Measurements from ENCODE around the gene ATP6V1F. TPM values are rescaled to one million over a fixed set of nuclear protein-coding genes. Genes with fewer than 3 reads are reported as not detected.

The ATP6V1F gene
- total RNA-seq, 1 experiment from 2014 or later, result 169 TPM

GRCh38 chr7:128859232-128860157 is 3.2 kb upstream of the ATP6V1F start:
- TF ChIP-seq CTCF (conservative IDR thresholded peaks at IDR 0.05) (no peak), EZH2 (IDR thresholded peaks at IDR 0.05; ENCODE audit: low read depth) (no peak)
- intact Hi-C loops (cut with micrococcal nuclease; ENCODE audit: unreplicated experiment), result loop anchor here (5.0 kb wide), 1 partner anchor 67 kb away; the partner anchor contains the start of gene CCDC136
- BruUV-seq (replicated peaks), result no TSS peak
- Histone ChIP-seq H3K9me2 (ENCODE audit: insufficient read depth) (no peaks in the 10 kb centered on the region), H3K9me3 (ENCODE audit: insufficient read depth, low read depth) (no peaks in the 10 kb centered on the region), H3K27me3 (ENCODE audit: insufficient read depth, low read depth) (no peaks in the 10 kb centered on the region), H3K4me1 (replicated peaks; ENCODE audit: insufficient read depth) (peaks cover 10% of the 10 kb centered on the region), H3K27ac (no peak overlapping the region), H3K79me2 (ENCODE audit: low read depth) (peaks cover 15% of the 10 kb centered on the region), H3K4me2 (no peak overlapping the region), H3K36me3 (ENCODE audit: low read depth) (no peaks in the 10 kb centered on the region), H3K4me3 (no peak overlapping the region), H3F3A (ENCODE audit: insufficient read depth, low read depth) (0 out of 2 replicates have a peak, but pooled peaks cover 4% of the 10 kb centered on the region), H4K20me1 (ENCODE audit: insufficient read depth) (peaks cover 5% of the 10 kb centered on the region), H2AFZ (no peak overlapping the region)
- ChIA-PET POLR2A (ENCODE audit: unreplicated experiment) (interaction anchor here (0.8 kb wide), 1 partner anchor 26 kb away, joined by 4 read pairs; no protein-coding TSS in a partner anchor), CTCF (no interaction called here)
- DNase-seq, result no peak

DNA sequence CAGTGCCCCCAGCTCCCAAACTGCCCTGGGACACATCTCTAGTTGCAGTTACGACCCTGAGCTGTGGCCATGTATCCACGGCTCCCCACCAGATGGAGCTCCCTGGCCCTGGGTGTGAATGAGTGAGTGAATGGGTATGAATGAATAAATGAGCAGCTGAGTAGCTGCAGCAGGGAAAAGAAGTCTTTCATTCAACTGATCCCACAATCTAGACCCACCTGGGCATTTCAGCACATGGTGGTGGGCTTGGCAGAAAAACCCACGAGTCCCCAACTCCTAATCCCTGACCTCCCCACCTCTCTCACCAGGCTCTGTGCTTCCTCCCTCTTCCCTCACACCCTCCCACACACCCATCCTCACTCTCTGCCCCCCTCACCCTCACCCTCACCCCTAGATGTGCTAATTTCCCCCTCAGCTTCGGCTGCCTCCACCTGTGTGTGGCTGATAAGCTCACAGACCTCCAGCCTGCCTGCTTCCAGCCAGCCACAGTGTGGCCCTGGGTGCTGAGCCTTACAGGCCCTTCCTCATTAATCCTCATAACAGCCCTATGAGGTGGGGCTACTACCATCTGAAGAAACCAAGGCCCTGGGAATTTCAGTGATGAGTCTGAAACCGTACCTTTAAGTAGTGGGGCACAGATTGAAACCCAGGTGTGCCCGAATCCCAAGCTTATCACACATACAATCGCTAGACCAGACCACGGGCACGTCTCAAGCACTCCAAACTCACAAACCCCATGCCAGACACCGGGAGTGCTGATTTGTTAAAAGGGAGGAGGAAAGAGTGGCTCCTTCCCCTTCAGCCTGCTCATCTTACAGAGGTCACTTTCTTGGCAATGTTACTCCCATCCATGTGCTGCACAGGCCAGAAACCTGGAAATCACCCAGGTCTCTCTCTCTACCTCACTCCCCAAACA is 2.2 kb upstream of the ATP6V1F start:
- H3K9me2 ChIP-seq (ENCODE audit: insufficient read depth), result no peaks in the 10 kb centered on the region
- ChIA-PET POLR2A (ENCODE audit: unreplicated experiment) (interaction anchor here (0.8 kb wide), 1 partner anchor 25 kb away, joined by 4 read pairs; no protein-coding TSS in a partner anchor), CTCF (interaction anchor here (0.7 kb wide), 2 partner anchors 353 to 433 kb away, joined by 3 to 4 read pairs; no protein-coding TSS in a partner anchor)
- no peaks in the 10 kb centered on the region for H3K9me3 ChIP-seq (ENCODE audit: insufficient read depth, low read depth)
- intact Hi-C loops (cut with micrococcal nuclease; ENCODE audit: unreplicated experiment), result loop anchor here (5.0 kb wide), 1 partner anchor 68 kb away; the partner anchor contains the start of gene CCDC136
- H3K79me2 ChIP-seq (ENCODE audit: low read depth), result peaks cover 21% of the 10 kb centered on the region
- H4K20me1 ChIP-seq (ENCODE audit: insufficient read depth), result peaks cover 5% of the 10 kb centered on the region
- H3K4me2 ChIP-seq, result no peak overlapping the region
- no peak overlapping the region for H2AFZ ChIP-seq
- no peaks in the 10 kb centered on the region for H3K36me3 ChIP-seq (ENCODE audit: low read depth)
- H3K4me3 ChIP-seq, result no peak overlapping the region
- H3K27me3 ChIP-seq (ENCODE audit: insufficient read depth, low read depth), result no peaks in the 10 kb centered on the region
- H3K4me1 ChIP-seq (replicated peaks; ENCODE audit: insufficient read depth), result peaks cover 10% of the 10 kb centered on the region
- no TSS peak for BruUV-seq (replicated peaks)
- no peak for DNase-seq
- TF ChIP-seq CTCF (conservative IDR thresholded peaks at IDR 0.05) (no peak), EZH2 (IDR thresholded peaks at IDR 0.05; ENCODE audit: low read depth) (no peak)
- H3F3A ChIP-seq (ENCODE audit: insufficient read depth, low read depth), result 0 out of 2 replicates have a peak, but pooled peaks cover 4% of the 10 kb centered on the region
- H3K27ac ChIP-seq, result no peak overlapping the region

Data from PC-9 (cell line).